Sigmoid colon (tissue), 4 donors: ENCODE measurements around the gene SULT6B1.

Experiments used
- EP300 ChIP-seq, 4 donors: sonication (generic); formaldehyde crosslinking; IDR thresholded peaks; one replicate each; pipeline ENCODE4 v1.6.1; 2017; ENCODE audit warnings: antibody characterized with exemption in 4 of 4
- POLR2A ChIP-seq, 2 donors: fragments of 450-650 bp; IDR thresholded peaks; one replicate each; pipeline ENCODE4 v1.6.1; 2016; ENCODE audit warnings: antibody characterized with exemption in 2 of 2, mild to moderate bottlenecking in 2 of 2, moderate library complexity in 2 of 2
- POLR2AphosphoS5 ChIP-seq, 4 donors: sonication (generic); formaldehyde crosslinking; IDR thresholded peaks; one replicate each; pipeline ENCODE4 v1.6.1; 2017; ENCODE audit warnings: antibody characterized with exemption in 4 of 4
- TF ChIP-seq, protein P1 (sequence below), 4 experiments: fragments of 450-650 bp in 3 of 4; fragments of 200-600 bp in 1 of 4; IDR thresholded peaks; one replicate each; pipeline ENCODE4 v1.5.1; 2016 to 2019; ENCODE audit warnings: antibody characterized with exemption in 4 of 4, mild to moderate bottlenecking in 3 of 4, moderate library complexity in 2 of 4

DNA sequence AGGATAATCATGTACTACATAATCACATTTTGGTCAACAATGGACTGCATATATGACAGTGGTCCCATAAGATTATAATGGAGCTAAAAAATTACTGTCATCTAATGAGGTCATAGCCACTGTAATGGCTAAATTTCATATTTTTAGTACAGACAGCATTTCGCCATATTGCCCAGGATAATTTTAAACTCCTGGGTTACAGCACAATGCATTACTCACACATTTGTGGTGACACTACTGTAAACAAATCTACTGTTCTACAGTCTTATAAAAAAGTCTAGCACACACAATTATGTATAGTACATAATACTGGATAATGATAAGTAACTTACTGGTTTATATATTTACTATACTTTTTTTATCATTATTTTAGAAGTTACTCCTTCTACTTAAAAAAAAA, 44.5 kb downstream of the SULT6B1 start:
- no peak for TF ChIP-seq POLR2A (IDR thresholded peaks at IDR 0.05)
- TF ChIP-seq, protein P1, sequence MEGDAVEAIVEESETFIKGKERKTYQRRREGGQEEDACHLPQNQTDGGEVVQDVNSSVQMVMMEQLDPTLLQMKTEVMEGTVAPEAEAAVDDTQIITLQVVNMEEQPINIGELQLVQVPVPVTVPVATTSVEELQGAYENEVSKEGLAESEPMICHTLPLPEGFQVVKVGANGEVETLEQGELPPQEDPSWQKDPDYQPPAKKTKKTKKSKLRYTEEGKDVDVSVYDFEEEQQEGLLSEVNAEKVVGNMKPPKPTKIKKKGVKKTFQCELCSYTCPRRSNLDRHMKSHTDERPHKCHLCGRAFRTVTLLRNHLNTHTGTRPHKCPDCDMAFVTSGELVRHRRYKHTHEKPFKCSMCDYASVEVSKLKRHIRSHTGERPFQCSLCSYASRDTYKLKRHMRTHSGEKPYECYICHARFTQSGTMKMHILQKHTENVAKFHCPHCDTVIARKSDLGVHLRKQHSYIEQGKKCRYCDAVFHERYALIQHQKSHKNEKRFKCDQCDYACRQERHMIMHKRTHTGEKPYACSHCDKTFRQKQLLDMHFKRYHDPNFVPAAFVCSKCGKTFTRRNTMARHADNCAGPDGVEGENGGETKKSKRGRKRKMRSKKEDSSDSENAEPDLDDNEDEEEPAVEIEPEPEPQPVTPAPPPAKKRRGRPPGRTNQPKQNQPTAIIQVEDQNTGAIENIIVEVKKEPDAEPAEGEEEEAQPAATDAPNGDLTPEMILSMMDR (IDR thresholded peaks at IDR 0.05), result no peak
- no peak for TF ChIP-seq POLR2AphosphoS5 (IDR thresholded peaks at IDR 0.05)
- no peak for TF ChIP-seq EP300 (IDR thresholded peaks at IDR 0.05)
